RPMI8226 (cell line): ENCODE measurements around the gene NUP93.
A peak's percentile ranks its signal among the peaks of the same experiment; 100 is the strongest.

Experiments
- DNase-seq: peaks from one replicate; pipeline ENCODE4 v3.0.0-alpha.2; 2015

The NUP93 gene

DNA sequence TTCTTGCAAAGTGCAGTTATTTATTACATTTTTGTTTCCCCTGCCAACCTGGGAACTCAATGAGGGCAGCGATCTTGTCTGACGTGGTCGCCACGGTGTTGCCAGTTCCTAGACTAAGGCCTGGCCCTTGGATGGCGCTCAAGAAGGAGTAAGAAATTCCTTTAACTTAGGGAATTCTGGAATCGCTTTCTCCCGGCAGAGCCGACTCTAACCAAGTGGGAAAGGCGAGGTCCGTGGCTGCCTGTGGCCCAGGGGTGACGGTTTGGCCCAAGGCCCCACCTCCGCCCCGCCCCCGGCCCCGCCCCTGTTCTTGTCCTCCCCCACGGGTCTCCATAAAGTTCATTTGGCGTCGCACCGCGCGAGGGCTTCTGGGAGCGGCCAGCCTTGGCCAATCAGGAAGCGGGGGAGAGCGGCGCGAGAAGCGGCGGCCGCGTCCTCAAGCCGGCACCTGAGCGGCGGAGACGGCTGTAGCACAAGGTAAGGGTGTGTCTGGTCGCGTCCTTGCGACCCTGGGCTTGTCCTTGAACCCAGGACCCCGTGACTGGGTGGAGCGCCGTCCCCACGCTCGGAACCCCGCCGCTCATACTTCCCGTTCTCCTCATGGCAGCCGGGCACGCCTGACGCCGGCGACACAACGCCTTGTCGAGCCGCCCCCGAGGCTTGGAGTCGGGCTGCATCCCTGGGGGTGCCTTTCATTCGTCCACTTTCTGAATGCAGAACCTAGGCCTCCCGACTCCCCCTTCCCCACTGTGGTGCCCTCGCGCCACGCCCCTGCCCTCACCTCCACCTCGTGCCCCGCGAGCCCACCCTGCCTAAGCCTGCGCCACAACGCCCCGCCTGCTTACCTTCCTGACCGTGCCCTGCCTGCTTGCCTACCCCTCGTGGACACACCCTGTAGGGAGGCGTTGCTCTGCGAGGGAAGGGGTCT lies at the start of gene NUP93:
Gene NUP93 (plus strand): TSS at position 395 of the 928 bp plus-strand sequence. CDS start 18,119 bp downstream, outside the sequence.
- peak; percentile 98 for DNase-seq

DNA sequence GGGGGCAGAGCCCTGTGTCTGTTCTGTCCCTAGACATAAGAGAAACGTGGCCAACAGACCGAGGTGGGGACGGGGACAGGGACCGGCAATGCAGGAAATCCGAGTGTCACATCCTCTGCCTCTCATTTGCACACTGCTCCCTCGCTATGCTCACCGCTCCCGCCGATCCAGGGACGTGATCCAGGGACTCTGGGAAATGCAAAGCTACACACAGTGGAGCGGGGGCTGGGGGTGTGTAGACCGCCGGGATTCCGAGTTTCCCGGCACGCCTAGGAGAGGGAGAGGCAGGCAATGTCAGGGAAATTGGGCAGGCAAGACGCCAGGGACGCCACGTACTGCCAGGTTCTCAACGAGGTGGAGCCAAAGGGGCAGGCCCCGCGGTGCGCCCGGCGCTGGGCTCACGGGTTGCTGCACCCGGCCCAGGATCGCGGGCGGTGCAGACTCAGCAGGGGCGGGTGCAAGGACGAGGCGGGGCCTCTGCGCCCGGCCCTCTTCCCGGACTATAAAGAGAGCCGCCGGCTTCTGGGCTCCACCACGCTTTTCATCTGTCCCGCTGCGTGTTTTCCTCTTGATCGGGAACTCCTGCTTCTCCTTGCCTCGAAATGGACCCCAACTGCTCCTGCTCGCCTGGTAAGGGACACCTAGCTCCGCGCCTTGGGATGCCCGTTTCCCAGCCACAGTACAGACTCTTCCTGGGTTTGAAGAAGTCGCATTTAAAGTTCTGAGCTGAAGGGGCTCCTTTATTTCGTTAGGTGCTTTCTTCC lies 47.8 kb upstream of the NUP93 start, which contains the start of gene MT1X:
Gene MT1X (plus strand): TSS at position 532 of the 764 bp plus-strand sequence. CDS start 71 bp downstream, at position 603.
- peak; percentile 97 for DNase-seq

DNA sequence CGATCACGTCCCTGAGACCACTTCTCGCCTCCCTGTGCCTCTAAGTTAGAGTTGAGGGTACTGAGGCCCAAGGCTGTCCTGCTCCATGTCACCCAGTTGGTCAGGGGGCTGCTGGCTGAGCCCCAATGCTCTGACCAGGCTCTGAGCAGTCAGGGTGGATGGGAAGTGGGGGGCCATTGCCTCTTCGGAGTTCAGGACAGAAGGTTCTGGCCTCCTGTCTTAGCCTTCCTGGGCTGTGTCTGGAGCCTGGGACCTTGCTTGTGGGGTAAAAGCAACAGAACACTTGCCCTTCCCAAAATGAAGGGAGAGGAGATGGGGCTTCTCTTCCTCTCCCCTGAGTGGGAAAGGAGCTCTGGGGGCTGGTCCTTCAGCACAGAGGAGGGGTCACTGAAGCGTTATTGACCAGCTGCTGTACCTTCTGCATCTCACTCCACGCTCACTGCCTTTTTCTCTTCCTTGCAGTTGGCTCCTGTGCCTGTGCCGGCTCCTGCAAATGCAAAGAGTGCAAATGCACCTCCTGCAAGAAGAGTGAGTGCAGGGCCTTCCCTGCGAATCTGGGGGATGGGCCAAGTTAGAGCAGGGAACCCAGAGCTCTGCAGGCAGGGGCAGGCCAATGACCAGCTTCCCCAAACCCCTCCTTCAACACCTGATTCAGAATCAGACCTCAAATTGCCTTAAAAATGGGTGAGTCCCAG lies 47.1 kb upstream of the NUP93 start:
- DNase-seq = peak; percentile 47

DNA sequence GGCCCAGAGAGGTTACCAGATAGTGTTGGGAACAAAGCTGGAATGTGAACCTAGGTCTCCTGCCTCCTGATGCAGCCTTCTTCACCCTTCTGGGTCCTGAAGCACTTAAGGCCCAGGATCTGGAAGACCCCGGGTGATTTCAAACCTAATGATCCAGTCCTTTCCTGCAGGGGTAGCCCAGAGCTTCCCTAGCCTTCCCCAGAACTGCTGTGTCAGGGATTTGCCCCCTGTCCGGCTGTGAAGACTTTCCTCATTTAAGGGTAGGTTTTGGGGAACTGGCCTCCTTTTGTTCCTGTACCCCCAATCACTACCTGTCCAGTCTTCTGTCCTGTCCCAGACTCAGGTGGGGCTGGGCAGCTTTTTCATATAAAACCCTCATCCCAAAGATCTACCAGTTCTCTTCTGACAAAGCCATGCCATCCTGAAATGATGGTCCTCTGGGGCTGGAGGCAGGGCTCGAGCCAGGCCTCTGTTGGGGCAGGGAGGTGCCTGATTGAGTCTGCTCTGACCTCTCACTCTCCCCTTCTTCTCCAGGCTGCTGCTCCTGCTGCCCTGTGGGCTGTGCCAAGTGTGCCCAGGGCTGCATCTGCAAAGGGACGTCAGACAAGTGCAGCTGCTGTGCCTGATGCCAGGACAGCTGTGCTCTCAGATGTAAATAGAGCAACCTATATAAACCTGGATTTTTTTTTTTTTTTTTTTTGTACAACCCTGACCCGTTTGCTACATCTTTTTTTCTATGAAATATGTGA lies 46.3 kb upstream of the NUP93 start:
- peak; percentile 62 for DNase-seq

DNA sequence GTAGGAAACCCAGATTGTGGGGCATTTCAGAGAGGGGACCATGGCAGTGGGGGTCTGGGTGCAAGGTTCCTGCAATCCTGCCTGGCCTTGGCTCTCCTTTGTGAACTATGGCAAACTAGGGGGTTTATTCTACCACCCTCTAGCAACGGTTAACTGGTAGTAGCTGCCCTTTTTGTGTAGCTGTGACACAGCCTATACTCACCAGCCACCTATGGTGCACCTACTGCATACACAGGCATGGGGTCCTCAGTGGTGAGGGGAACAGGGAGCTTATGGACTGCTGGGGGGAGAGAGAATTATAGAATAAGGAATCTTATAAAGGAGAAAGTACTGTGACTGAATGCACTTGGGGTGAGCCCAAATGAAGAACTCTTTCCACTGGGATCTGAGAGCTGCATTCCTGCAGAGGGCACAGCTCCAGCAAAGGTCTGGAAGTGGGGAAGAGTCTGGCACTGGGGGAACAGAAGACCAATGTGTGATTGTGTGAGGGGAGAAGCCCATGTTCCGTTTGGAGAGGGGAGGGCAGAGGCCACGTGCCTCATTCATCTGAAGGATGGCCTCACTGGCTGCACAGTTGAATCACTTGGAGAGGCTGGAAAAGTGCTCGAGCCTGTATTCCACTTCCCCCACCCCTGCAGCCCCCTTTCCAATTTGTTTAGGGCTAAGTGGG lies 45.5 kb upstream of the NUP93 start:
- no peak for DNase-seq

DNA sequence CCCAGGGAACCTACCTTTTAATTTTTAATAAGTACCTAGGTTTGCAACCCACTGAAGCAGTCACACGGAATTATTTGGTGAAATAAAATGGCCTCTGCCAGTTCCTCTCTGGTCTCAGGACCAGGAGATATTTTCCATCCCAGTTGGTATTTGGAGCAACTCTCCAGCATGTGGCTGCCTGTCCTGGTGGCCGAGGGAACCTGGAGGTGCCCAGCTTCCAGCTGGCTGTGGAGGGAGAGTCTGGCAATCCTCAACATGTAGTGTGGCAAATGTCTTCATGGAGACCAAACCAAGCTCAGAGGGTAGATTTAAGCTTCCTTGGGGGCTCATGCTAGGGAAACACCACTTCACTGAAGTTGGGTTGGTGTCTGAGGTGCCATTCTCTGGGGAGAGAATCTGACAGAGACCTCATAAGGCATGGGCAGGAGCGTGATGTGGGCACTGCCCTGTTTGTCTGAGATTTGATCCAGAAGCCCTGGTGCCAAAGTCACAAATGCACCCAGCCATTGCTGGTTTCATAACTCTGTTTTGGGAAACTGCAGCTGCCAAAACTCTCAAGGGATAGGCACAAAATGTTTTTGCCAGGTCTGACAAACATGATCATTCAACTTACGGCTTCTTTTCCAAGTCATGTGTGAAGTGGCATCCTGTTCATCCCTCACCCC lies 44.9 kb upstream of the NUP93 start:
- DNase-seq = no peak

DNA sequence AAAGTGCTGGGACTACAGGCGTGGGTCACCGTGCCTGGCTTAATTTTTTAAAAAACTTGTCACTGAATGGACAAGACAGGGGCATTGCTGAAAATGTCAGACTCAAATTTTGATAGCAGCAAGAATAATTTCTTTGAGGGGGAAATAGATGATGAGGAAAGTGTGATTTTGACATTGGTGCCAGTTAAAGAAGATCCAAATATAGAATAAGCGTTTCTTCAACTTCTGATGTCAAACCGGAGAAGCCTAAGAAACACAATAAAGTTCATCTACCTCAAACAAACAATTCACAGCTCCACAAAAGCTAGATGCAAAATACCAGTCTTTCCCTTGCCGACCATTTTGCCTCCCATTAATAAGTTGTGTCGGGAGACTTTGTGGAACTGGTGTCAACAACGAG lies 43.2 kb upstream of the NUP93 start:
- no peak for DNase-seq

DNA sequence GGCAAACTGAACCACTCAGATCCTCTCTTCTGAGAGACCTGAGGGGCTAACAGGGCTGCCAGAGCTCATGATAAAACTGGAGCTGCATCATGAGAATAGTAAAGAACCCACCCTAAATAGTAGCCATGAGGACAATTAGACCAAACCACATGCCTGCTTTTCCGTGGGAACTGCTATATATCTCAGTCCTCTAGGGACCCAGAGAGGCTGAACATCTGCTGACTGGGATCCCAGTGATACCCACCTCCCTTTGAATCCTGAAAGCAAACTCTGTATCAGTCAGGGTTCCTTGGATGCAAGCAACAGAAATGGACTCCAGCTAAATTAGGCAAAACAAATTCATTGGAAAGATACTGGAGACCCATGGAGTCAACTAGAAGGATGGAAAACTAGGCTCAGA lies 41.2 kb upstream of the NUP93 start:
- no peak for DNase-seq

DNA sequence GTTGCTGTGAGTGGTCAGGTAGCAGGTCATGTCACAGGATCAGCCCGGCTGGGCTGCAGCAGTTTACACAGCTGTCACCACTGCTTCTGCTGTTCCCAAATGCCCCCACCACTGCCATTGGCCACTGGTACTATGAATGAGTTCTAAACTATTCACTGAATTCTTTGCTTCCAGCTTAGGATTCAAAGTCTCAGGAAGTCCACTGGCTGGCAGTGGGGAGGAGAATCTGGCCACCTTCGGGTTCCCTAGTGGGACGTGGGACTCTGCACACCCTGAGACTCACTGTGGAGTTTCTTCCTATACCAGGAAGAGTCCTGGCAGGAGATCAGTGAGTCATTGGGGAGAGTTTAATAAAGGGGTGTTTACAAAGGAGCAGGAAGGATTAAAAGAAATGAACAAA lies 40.8 kb upstream of the NUP93 start:
- DNase-seq = no peak

DNA sequence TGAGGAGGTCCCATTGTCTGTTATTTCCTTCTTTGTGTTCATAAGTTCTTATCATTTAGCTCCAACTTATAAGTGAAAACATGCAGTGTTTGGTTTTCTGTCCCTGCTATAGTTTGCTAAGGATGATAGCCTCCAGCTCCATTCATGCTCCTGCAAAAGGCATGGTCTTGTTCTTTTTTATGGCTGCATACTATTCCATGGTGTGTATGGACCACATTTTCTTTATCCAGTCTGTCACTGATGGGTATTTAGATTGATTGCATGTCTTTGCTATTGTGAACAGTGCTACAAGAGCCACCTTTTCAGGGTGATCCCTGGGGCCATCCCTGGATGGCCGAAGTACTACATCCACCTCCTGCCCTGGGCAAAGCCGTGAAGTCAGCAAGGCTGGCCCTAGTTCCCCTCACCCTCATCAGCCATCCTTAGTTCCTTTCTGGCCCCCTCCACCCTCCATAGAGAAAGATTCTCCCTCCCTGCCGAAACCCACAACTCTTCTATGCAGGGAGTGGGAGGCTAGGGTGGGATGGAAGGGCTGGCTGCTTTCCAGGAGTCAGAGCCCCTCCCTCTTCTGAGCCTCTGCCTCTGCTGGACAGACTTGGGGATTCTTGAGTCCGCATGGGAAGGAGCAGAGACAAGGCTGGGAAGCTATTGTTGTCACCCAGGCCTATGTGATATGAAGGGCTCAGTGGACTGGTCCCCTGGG lies 39.4 kb upstream of the NUP93 start:
- no peak for DNase-seq

DNA sequence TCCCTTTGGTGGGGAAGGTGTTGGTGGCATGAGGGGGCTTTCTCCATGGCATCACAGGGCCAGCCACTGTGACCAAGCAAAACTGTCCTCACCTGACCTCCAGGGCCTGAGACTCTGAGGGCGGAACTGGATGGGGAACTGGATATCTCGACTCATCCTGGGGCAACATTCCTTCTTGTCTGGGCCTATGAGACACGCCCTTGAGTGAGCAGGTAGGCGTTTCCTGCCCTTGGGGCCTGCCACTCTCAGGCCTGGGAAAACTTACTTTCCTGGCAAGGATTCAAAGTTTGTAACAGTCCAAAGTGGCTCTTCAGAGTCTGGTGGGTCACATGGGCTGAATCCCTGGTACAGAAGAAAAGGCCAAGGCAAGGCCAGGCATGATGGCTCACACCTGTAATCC lies 38.0 kb upstream of the NUP93 start:
- no peak for DNase-seq

DNA sequence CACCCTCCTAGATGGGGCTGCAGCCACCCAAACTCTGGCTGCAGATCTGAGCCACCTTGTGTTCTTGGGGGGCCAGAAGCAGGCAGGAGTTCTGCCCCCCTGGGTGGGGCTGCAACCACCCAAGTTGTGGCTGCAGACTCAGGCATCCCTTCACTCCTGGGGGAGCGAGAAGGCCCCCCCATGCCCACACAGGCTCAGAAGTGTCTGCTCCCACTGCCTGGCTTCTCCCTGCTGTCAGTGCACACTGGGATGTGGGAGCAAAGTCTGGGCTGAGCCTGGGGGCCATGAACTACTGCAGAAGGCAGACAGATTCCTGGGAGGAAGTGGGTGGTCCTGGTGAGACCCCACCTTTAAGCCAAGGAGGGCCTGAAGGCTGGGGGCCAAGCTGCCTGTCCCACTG lies 34.7 kb upstream of the NUP93 start:
- no peak for DNase-seq

DNA sequence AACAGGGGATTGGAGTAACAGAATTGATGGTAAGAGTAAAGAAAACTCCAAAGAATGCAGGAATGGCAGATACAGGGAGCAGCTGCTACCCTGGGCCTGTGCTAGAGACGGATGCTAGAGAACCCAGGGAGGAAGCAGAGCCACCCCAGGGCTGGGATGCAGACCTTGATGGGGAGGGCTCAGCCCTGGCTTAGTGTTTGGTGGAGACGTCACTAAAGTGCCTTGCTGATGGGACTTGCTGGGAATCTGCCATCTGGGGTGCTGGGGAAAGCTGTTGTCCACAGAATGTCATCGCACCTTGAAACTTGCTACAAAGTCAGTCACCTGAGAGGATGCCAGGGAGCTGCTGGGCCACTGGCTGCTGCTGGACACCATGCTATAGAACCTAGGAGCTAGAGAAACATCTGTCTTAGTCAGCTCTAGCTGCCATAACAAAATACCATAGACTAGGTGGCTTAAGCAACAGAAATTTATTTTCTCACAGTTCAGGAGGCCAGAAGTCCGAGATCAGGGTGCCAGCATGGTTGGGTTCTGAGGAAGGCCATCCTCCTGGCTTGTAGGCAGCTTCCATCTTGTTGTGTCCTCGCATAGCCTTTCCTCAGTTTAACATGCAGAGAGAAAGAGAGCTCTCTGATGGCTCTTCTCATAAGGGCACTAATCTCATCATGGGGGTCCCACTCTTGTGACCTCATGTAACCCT lies 32.3 kb upstream of the NUP93 start:
- no peak for DNase-seq

DNA sequence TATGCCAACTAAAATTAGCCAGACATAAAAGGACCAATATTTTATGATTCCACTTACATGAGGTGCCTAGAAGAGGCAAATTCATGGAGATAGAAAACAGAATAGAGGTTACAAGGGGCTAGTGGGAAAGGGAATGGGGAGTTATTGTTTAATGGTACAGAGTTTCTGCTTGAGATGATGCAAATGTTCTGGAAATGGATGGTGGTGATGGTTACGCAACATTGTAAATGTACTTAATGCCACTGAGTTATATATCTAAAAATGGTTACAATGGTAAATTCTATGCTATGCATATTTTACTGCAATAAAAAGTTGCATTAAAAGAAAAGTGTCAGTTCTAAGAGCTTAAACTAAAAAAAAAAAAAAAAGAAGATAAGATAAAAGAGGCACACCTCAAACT lies 29.7 kb upstream of the NUP93 start:
- DNase-seq = no peak

DNA sequence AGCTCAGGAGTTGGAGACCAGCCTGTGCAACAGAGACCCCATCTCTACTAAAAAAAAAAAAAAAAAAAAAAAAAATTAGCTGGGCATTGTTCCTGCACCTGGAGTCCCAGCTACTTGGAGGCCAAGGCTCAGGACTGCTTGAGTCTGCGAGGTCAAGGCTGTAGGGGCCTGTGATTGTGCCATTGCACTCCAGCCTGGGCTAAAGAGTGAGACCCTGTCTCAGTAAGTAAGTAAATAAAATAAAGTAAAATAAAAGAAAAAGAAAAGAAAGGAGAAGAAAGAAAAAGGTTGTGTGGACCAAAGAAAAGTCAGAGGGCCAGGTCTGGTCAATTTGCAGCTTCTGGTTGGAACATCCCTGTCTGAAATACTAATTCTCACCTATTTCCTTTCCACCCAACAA lies 29.3 kb upstream of the NUP93 start:
- DNase-seq = no peak

DNA sequence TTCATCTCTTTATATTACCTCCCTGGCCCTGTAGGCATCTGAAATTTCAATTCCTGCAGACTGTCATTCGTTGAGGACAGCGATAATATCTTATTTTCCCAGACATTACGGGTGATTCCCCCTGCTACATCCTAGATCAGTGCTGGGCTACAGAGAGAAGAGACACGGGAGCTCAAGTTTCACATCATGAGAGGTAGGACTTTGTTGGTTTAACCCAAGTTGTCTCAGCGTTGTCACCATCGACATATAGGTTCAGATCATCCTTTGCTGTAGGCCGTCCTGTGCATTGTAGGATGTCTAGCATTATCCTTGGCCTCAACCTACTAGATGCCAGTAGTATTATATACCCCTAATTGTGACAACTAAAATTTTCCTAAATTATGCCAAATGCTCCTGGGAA lies 28.4 kb upstream of the NUP93 start:
- no peak for DNase-seq

DNA sequence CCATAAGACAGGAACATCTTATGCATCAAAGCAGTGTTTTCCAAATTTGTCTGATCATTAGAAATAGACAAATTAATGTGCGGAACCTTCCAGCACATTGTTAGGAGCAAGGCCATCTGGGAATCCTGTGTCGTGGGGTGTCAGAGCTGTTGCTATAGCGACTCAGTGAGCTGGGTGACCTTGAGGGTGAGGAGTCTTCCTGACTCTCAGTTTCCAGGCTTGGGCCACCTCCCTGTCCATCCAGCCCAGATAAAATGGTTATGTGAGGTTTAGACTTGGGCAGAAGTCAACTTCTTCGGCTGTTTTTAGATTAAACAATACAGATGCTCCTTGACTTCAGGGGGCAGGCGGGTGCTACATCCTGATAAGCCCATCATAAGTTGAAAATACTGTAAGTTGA lies 27.1 kb upstream of the NUP93 start:
- no peak for DNase-seq

DNA sequence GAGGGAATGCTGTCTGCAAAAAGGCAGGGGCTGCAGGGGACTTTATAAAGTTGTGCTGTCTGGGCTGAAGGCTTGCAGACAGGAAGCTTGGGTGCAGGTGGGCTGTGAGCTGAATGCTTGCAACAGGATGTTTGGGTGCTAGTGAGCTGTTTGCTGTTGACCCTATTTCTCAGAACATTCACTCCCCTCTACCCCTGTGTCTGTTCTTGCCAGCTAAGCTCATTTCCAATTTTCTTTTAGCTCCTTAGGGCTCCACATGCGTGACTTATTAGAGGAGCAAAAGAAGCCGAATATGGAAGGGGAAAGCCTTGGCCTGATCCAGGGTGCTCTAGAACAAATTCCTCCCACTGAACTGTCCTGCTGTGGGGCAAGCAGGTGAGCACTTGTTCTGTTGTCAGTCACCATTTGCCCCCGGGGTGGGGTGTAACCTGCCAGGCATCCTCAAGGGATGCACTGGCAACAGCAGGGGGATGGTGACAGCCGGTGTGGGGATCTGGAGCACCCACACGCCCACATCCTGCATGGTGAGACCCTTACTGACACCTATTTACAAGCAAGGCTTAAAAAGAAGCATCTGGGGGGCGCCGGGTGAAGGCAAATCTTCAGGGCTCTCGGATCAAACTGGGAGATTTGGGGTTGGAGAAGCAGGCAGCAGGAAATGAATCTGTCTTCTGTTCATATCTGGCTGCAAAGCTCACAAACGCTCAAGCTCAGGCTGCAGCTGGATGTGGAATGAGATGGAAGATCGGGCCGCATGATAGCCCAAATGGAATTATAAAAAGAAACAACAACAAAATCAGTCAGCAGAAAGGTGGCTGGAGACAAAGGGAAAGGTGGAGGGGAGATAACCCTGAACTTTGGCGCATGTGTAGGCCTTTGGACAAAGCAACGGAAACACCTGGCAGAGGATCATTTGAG lies 21.1 kb upstream of the NUP93 start:
- no peak for DNase-seq

DNA sequence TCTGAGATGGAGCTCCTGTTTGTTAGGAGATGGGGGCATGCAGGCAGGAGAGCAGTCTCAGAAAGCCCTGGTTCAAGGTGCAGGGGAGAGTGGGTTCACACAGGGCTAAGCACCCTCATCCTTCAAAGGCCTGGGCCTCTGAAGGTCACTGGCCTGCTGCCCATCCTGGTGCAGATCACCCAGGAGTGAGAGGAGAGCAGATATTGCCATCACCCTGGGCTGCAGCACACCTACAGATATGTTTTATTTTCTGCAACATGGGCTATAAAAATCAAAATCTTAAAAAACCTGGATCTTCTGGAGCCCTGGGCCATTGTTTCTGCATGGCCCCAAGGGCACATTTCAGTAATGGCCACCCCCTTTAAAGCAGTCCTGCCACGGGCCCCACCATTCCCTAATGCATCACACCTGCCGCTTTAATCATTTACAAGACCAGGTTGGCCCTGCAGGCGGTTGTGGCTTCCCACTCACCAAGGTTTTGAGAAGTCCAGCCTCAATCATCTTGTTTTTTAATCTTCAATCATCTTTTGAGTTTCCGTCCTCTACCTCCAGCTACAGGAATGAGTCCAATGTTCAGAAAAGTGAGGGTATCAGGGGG lies 20.4 kb upstream of the NUP93 start:
- no peak for DNase-seq
